Subcutaneous abdominal adipose tissue (tissue), 5 donors: ENCODE measurements around the gene USP36.

Experiments
- H3K27ac ChIP-seq: one replicate; pipeline ENCODE4 v1.7.0; 2013; ENCODE audit warnings: low read depth, mild to moderate bottlenecking, inconsistent platforms, low read length, moderate library complexity
- H3K27me3 ChIP-seq, 5 donors: one replicate each; pipeline ENCODE4 v1.7.0; 2013; ENCODE audit warnings: low read length in 5 of 5, inconsistent platforms in 1 of 5; ENCODE audit not compliant: control insufficient read depth in 5 of 5, insufficient read depth in 4 of 5
- H3K36me3 ChIP-seq, 5 donors: one replicate each; pipeline ENCODE4 v1.7.0; 2013; ENCODE audit warnings: low read length in 5 of 5; ENCODE audit not compliant: control insufficient read depth in 5 of 5, insufficient read depth in 5 of 5
- H3K4me1 ChIP-seq, 5 donors: one replicate each; pipeline ENCODE4 v1.7.0; 2013; ENCODE audit warnings: low read length in 5 of 5, mild to moderate bottlenecking in 3 of 5, moderate library complexity in 1 of 5; ENCODE audit not compliant: control insufficient read depth in 5 of 5, insufficient read depth in 5 of 5
- H3K4me3 ChIP-seq, 5 donors: one replicate each; pipeline ENCODE4 v1.7.0; 2013; ENCODE audit warnings: low read length in 5 of 5, low read depth in 1 of 5
- H3K9ac ChIP-seq, 5 donors: one replicate each; pipeline ENCODE4 v1.7.0; 2013; ENCODE audit warnings: low read length in 5 of 5, mild to moderate bottlenecking in 4 of 5, moderate library complexity in 3 of 5
- H3K9me3 ChIP-seq, 5 donors: one replicate each; pipeline ENCODE4 v1.7.0; 2013; ENCODE audit warnings: low read length in 5 of 5; ENCODE audit not compliant: control insufficient read depth in 5 of 5
- donor health status: healthy.
- donor health status: healthy.
- donor health status: healthy.
- donor health status: healthy.
- donor health status: healthy.

The USP36 gene

DNA sequence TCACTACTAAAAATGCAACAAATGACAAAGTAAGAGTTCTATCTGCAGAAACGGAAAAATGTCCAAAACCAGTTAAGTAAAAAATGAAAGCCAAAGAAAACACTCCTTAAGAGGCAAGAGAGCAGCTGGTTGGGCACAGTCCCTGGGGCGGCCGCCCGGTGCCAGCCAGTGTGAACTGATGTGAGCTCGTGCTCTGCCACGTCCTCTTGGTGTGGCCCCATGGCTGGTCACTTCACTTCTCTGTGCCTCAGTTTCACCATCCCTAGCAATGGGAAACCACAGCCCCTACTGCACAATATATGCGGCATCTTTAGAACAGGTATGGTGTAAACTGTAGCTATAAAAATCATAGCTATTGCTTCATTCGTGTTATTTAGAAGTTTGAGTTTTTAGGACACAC, 21.2 kb downstream of the USP36 start:
- Histone ChIP-seq H3K9me3 (no peaks in the 10 kb centered on the region), H3K27ac (no peak overlapping the region), H3K36me3 (peaks cover 20 to 95% (median 83%) of the 10 kb centered on the region in 5 donors), H3K4me3 (no peak overlapping the region), H3K4me1 (peaks cover 0 to 35% (median 18%) of the 10 kb centered on the region in 5 donors), H3K9ac (no peak overlapping the region), H3K27me3 (no peaks in the 10 kb centered on the region)

DNA sequence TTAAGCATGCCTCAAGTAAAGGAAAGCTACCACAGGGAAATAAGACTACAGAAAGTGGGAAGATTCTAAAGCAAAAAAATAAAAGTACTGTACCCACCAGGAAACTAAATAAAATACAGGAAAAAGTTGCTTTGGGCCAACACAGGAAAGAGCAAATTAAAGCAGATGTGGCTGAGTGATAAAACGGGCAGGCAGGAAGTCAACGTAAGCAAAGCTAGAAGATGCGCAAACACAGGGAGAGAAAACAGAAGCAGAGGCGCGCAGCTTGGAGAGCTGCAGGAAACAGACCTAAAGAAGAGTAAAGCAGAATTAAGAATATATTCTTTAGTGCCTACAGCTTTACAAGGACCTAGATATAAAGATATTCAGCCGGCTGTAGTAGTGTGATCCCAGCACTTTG, 21.7 kb downstream of the USP36 start:
- Histone ChIP-seq H3K36me3 (peaks cover 20 to 95% (median 83%) of the 10 kb centered on the region in 5 donors), H3K9ac (no peak overlapping the region), H3K4me1 (peaks cover 0 to 35% (median 19%) of the 10 kb centered on the region in 5 donors), H3K9me3 (no peaks in the 10 kb centered on the region), H3K4me3 (no peak overlapping the region), H3K27me3 (no peaks in the 10 kb centered on the region), H3K27ac (peak overlapping the region; percentile 50)

DNA sequence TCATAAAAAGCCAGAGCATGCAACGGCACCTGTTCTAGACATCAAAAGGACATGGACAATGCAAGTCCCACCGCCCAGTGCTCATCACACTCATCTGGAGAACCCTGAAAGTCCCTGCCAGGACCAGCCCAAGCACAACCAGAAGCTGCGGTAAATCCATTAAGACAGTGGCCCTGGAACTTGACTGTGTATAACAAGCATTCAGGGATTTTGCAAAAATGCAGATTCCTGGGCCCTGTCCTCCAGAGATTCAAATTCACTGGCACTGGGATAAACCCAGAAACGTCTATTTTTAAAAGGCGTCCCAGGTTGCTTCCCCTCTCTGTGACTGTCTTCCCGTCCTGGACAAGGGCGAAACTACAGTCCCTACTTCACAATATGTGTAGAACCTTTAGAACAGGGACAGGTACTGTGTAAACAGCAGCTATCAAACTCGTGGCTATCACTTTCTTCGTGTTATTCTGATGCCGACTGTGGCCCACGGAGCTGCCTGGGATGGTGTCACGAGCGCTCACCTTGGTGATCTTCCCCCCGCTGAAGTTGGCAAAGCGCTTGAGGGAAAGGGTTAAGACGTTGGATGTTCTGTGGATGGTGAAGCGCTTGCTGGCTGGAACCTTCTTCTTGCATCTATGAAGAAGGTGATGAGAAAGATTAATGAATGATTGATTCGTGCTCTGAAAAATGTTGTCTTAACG, 22.3 kb downstream of the USP36 start:
- Histone ChIP-seq H3K4me1 (peaks cover 5 to 40% (median 25%) of the 10 kb centered on the region in 5 donors), H3K27ac (peak overlapping the region; percentile 50), H3K9ac (no peak overlapping the region), H3K4me3 (no peak overlapping the region), H3K9me3 (no peaks in the 10 kb centered on the region), H3K27me3 (no peaks in the 10 kb centered on the region), H3K36me3 (peaks cover 20 to 95% (median 83%) of the 10 kb centered on the region in 5 donors)

DNA sequence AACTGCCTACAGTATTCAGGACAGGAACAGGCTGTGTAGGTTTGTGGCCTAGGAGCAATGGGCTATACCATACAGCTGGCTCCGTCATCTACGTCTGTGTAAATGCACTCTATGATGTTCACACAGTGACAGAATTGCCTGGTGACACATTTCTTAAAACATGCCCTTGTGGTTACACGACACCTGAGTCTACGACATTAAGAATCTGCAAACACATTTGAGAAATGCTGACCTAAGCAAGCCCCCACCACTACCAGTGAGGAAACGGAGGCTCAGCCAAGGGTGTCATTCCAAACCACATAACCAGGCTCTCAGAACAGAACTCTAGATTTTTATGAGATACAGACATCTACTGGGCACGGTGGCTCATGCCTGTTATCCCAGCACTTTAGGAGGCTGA, 23.5 kb downstream of the USP36 start:
- H3K9ac ChIP-seq: no peak overlapping the region
- no peaks in the 10 kb centered on the region for H3K27me3 ChIP-seq
- no peak overlapping the region for H3K4me3 ChIP-seq
- H3K4me1 ChIP-seq: peaks cover 12 to 44% (median 33%) of the 10 kb centered on the region in 5 donors
- no peak overlapping the region for H3K27ac ChIP-seq
- no peaks in the 10 kb centered on the region for H3K9me3 ChIP-seq
- peaks cover 20 to 93% (median 75%) of the 10 kb centered on the region in 5 donors for H3K36me3 ChIP-seq

DNA sequence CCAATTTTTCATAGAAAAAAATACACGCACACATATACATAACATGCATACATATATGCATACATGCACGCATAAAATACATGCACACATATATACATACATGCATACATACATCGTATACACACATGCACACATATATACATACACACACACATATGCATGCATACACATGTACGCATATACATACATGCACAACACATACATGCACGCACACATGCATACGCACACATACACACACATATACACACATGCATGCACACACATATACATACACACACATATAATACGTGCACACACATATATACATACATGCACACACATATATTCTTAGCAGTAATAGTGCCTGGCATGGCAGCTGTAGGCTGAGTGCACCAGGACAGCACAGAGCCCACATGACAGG, 24.9 kb downstream of the USP36 start:
- Histone ChIP-seq H3K4me1 (peaks cover 12 to 42% (median 31%) of the 10 kb centered on the region in 5 donors), H3K4me3 (no peak overlapping the region), H3K27ac (no peak overlapping the region), H3K9ac (no peak overlapping the region), H3K36me3 (peaks cover 23 to 95% (median 76%) of the 10 kb centered on the region in 5 donors), H3K27me3 (no peaks in the 10 kb centered on the region), H3K9me3 (no peaks in the 10 kb centered on the region)

DNA sequence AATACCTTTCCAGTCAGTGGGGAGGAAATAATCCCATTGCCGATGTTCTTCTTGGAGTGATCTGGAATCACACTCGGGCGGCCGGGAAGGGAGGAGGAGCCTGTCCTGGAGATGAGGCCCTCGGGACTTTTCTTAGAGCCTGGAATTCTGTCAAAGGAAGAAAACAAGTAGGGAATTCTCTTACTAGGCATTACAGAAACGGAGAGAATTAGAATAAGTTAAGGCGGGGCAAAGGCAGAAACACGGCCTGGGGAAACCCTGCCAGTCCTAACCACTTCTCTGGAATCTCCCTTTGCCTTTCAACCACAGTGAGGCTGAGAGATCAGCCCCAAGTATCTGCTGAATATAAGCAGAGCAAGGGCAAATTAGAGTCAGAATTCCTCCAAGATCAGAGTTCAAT, 27.8 kb downstream of the USP36 start:
- no peaks in the 10 kb centered on the region for H3K27me3 ChIP-seq
- no peaks in the 10 kb centered on the region for H3K9me3 ChIP-seq
- H3K4me1 ChIP-seq: peaks cover 10 to 16% (median 15%) of the 10 kb centered on the region in 5 donors
- peak overlapping the region; percentile 75 for H3K27ac ChIP-seq
- peak overlapping the region in 4 of 5 donors; percentile 1 to 68 (median 46) for H3K9ac ChIP-seq
- H3K4me3 ChIP-seq: peak overlapping the region in 1 of 5 donors; percentile 22
- peaks cover 21 to 95% (median 69%) of the 10 kb centered on the region in 5 donors for H3K36me3 ChIP-seq

DNA sequence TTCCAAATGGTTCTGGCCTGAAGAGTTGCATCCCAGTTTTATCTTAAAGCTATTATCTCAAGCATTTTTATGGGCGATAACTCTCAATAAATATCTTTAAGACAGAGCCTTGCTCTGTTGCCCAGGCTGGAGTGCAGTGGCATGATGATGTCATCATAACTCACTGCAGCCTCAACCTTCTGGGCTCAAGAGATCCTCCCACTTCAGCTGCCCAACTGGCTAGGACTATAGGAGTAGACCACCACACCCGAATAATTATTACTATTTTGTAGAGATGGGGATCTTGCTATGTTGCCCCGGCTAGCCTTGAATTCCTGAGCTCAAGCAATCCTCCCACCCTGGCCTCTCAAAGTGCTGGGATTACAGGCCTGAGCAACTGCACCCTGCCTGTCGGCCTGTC, 32.5 kb downstream of the USP36 start:
- H3K27ac ChIP-seq: no peak overlapping the region
- H3K4me3 ChIP-seq: no peak overlapping the region
- H3K9me3 ChIP-seq: no peaks in the 10 kb centered on the region
- no peak overlapping the region for H3K9ac ChIP-seq
- H3K27me3 ChIP-seq: no peaks in the 10 kb centered on the region
- peaks cover 4 to 30% (median 12%) of the 10 kb centered on the region in 5 donors for H3K4me1 ChIP-seq
- H3K36me3 ChIP-seq: peaks cover 11 to 86% (median 72%) of the 10 kb centered on the region in 5 donors

DNA sequence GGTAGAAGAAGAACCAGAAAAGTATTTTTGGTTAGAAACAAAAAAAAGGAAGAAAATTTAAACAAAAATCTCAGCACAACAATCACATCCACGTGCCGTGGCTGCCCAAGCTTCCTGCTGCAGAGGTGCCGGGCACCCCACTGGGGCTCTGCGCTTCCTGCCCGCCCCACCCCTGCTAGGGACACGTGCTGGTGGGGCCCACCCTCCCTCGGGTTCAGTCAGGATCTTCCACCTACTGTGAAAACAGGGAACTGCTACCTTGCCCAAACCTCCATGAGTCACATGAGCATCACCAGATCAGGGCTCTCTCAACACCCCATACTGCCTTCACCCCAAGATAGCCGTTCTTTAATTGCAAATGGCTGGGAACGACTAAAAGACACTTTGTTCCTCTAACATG, 34.2 kb downstream of the USP36 start:
- Histone ChIP-seq H3K36me3 (peaks cover 11 to 86% (median 80%) of the 10 kb centered on the region in 5 donors), H3K9me3 (no peaks in the 10 kb centered on the region)

DNA sequence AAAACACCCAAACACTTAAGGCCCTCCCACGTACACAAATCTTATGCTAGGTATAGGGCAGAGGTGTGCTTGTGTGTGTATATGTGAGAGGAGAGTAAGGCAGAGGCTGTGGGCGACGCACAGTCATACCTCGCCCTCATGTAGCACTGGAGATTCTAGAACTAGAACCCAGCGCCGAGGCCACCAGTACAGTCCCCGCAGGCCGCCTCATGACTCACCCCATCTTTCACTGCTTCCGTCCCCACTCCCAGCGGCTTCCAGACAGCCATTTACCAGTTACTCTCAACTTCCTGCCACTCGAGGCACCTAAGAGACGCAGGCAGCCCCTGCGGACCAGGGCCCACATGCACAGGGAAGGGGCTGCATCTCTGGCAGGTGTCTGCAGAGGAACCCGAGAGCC, 35.3 kb downstream of the USP36 start:
- Histone ChIP-seq H3K9me3 (no peaks in the 10 kb centered on the region), H3K4me1 (peaks cover 0 to 25% (median 9%) of the 10 kb centered on the region in 5 donors), H3K9ac (no peak overlapping the region), H3K36me3 (peaks cover 8 to 83% (median 70%) of the 10 kb centered on the region in 5 donors), H3K27me3 (no peaks in the 10 kb centered on the region), H3K27ac (peak overlapping the region; percentile 37), H3K4me3 (no peak overlapping the region)

More for the DNA sequence above, 34.2 kb downstream of the USP36 start:
- H3K27ac ChIP-seq: peak overlapping the region; percentile 13
- peaks cover 0 to 25% (median 9%) of the 10 kb centered on the region in 5 donors for H3K4me1 ChIP-seq
- no peak overlapping the region for H3K9ac ChIP-seq
- H3K27me3 ChIP-seq: no peaks in the 10 kb centered on the region
- no peak overlapping the region for H3K4me3 ChIP-seq

DNA sequence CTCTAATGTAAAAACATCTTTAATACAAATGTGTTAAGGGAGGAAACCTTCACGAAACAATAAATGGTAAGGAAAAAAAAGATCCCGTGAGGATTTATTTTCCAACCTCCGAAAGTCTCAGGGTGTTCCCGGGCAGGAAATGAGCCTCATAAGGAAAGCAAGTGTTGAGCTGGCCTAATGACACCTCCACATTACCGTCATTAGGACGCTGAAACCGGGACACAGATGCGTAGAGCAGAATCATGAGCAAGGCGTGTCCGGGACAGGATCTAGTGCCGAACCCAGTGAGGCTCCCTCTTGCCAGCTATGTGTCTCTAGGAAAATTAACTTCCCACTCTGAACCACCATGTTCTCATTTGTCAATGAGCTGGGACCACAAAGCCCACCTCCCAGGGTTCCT, 35.8 kb downstream of the USP36 start:
- H3K4me3 ChIP-seq: no peak overlapping the region
- peaks cover 8 to 80% (median 70%) of the 10 kb centered on the region in 5 donors for H3K36me3 ChIP-seq
- H3K9ac ChIP-seq: no peak overlapping the region
- H3K27ac ChIP-seq: peak overlapping the region; percentile 37
- H3K4me1 ChIP-seq: peaks cover 0 to 25% (median 9%) of the 10 kb centered on the region in 5 donors
- no peaks in the 10 kb centered on the region for H3K9me3 ChIP-seq
- H3K27me3 ChIP-seq: no peaks in the 10 kb centered on the region
